Mammary epithelial cell (primary cell): ENCODE measurements around the gene PTGER4.

ENCODE experiments used
- EZH2 ChIP-seq: IDR thresholded peaks from 2 replicates; pipeline ENCODE4 v1.6.1; 2012; ENCODE audit warnings: low read length, inconsistent platforms, borderline replicate concordance
- TF ChIP-seq, protein P1 (sequence below), 2 donors: IDR thresholded peaks in 1 of 2; conservative IDR thresholded peaks in 1 of 2; 2 replicates each; pipeline ENCODE4 v1.5.1; 2011 to 2012; ENCODE audit warnings: inconsistent platforms in 2 of 2, low read length in 2 of 2, mild to moderate bottlenecking in 2 of 2, control low read depth in 1 of 2, low read depth in 1 of 2; ENCODE audit not compliant: insufficient read depth in 1 of 2; ENCODE audit errors: extremely low read depth in 1 of 2

DNA sequence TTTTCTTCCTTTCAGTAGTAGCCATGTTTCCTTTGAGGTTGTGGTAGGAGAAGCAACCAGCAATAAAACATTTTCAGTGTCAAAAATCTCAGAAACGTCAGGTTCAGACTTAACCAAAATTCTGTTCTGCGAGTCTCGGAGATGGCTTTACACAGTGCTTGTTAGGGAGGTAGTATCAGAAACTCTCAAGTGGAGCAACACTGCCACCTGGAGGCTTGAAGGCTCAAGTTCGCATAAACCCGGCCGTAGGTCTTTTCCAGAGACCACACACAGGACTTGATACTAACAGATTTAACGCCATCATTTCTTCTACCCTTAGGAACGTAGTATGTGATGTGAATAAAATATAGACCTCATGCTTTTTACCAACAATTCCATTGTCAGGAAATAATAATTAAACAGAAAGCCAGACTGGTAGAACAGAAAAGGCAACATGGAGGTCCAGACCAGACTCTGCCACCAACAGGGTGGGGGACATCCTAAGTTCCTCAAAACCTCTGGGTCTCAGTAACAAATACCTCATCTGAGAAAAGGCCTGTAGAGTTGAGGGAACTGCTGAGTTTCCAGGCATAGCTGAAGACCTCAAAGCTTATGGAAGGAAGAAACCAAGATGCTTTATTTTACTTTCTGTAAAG is 8.5 kb downstream of the PTGER4 start:
- TF ChIP-seq, protein P1, sequence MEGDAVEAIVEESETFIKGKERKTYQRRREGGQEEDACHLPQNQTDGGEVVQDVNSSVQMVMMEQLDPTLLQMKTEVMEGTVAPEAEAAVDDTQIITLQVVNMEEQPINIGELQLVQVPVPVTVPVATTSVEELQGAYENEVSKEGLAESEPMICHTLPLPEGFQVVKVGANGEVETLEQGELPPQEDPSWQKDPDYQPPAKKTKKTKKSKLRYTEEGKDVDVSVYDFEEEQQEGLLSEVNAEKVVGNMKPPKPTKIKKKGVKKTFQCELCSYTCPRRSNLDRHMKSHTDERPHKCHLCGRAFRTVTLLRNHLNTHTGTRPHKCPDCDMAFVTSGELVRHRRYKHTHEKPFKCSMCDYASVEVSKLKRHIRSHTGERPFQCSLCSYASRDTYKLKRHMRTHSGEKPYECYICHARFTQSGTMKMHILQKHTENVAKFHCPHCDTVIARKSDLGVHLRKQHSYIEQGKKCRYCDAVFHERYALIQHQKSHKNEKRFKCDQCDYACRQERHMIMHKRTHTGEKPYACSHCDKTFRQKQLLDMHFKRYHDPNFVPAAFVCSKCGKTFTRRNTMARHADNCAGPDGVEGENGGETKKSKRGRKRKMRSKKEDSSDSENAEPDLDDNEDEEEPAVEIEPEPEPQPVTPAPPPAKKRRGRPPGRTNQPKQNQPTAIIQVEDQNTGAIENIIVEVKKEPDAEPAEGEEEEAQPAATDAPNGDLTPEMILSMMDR (conservative IDR thresholded peaks at IDR 0.05 in 1 of 2, IDR thresholded peaks at IDR 0.05 in 1 of 2; ENCODE audit: extremely low read depth in 1 of 2, insufficient read depth in 1 of 2, low read depth in 1 of 2, low read length in 2 of 2), result peak; percentile 69 to 83
- no peak for TF ChIP-seq EZH2
